ENCODE results near the gene CTSZ.
"Not testable (repeated sequence)": the region's sequence is repeated elsewhere in the genome, so short reads cannot be mapped to it uniquely, and the experiment has no call there.

Gene CTSZ

DNA sequence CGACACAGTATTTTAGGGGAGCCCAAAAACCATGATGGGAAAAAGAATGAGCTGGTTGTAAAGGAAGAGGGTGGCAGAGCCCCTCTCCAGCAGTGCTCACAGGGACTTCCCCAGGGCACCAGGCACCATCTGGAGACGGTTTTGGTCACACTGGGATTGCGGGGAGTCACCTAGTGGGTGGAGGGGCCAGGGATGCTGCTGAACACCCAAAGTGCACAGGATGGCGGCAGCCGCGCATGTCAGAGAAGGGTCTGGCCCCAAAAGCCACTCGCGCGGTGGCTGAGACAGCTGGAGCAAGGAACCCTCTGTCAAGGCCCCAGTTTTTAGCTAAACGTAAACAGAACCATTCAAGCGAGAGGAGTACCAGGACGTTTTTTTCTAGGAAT lies 10.8 kb downstream of the CTSZ start:
- no peak for DNase-seq (ENCODE audit: low read depth)

DNA sequence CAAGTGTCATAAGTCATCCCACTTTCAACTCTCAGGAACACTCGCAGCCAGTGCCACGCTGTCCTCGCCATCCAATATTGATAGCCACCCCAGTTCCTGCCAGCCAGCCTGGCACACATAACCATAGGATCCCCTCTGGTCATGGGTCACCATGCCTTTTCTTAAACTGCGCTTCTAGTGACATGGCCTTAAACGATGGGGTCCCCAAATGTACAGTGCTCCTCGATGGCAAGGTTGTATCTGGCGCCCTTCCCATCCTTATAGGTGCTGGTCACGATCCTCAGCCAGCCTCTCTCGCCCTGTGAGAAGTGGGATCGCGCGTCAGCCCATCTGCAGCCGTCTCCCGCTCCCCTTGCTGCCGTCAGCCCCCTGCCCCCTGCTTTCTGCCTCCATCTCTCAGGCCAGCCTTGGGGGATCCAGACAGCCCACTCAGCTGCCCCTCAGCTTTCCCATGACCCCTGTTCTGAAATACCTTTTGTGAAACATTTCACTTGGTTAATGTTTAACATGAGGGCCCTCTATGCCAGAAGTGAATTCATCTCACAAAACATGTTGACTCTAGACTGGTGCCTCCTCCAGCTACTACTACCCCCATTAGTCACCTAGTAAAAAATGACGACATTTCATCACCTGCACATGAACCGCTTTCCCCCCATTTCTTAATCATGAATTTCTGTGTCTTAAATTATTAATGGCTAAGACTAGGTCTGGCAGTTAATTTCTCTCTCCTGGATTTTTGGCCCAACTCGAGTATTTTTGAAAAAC lies 11.4 kb downstream of the CTSZ start:
- DNase-seq (ENCODE audit: low read depth): no peak

- no peak for DNase-seq (ENCODE audit: low read depth)
Observed at GRCh38 chr20:58994390-58995159, 12.5 kb downstream of the CTSZ start.

GRCh38 chr20:58993332-58994248 lies 13.5 kb downstream of the CTSZ start:
- DNase-seq (ENCODE audit: low read depth): no peak

GRCh38 chr20:58992911-58993310 lies 14.1 kb downstream of the CTSZ start:
- DNase-seq (ENCODE audit: low read depth): no peak

GRCh38 chr20:58991715-58992114 lies 15.3 kb downstream of the CTSZ start:
- DNase-seq (ENCODE audit: low read depth): no peak

GRCh38 chr20:58990651-58991445 lies 16.2 kb downstream of the CTSZ start:
- no peak for DNase-seq (ENCODE audit: low read depth)

GRCh38 chr20:58989196-58989595 lies 17.9 kb downstream of the CTSZ start:
- no peak for DNase-seq (ENCODE audit: low read depth)

DNA sequence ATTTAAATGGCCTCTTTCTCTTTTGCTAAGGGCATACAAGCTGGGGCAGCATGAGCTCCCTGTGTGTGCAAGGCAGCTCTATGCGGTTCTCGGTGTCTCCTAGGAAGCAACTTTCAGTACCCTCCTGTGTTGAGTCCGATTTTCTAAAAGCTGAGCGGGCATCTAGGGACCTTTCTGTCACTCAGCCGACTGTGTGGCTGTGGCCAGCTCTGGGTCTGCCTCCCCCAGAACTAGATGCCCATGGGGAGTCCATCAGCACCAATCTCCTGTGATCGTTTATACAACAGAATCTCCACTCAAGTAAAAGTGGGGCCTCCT lies 18.5 kb downstream of the CTSZ start:
- DNase-seq (ENCODE audit: low read depth): no peak

- no peak for DNase-seq (ENCODE audit: low read depth)
Observed at GRCh38 chr20:58987790-58988564, 19.1 kb downstream of the CTSZ start.

- no peak for DNase-seq (ENCODE audit: low read depth)
Observed at GRCh38 chr20:58986968-58987517, 20.0 kb downstream of the CTSZ start.

GRCh38 chr20:58986286-58986967 lies 20.6 kb downstream of the CTSZ start:
- DNase-seq (ENCODE audit: low read depth): no peak

DNA sequence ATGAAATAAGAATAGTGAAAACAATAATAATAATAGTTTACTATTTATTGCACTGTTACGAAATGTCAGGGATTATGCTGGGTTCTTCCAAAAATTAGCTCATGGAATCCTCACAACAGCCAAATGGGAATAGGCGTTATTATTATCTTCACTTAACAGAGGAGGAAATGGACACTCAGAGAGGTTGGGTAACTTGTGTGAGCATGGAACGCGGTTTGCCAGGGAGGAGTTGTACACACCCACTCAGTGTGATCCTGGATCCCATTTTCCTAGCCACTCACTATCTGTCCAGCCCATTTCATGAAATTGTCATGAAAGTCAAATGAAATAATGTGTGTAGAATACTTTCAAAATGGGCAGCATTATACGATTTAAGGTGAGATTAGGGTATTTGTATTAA lies 21.4 kb downstream of the CTSZ start:
- no peak for DNase-seq (ENCODE audit: low read depth)

GRCh38 chr20:58984691-58985090 lies 22.4 kb downstream of the CTSZ start:
- no peak for DNase-seq (ENCODE audit: low read depth)

DNA sequence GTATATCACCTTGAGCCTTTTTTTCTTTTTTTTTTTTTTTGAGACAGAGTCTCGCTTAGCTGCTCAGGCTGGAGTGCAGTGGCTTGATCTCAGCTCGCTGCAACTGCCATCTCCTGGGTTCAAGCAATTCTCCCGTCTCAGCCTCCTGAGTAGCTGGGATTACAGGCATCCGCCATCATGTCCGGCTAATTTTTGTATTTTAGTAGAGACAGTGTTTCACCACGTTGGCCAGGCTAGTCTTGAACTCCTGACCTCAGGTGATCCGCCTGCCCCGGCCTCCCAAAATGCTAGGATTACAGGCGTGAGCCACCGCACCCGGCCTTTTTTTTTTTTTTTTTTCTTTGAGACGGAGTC lies 24.0 kb downstream of the CTSZ start:
- DNase-seq (ENCODE audit: low read depth): not testable (repeated sequence)

- no peak for DNase-seq (ENCODE audit: low read depth)
Observed at GRCh38 chr20:58982406-58983114, 24.5 kb downstream of the CTSZ start.

DNA sequence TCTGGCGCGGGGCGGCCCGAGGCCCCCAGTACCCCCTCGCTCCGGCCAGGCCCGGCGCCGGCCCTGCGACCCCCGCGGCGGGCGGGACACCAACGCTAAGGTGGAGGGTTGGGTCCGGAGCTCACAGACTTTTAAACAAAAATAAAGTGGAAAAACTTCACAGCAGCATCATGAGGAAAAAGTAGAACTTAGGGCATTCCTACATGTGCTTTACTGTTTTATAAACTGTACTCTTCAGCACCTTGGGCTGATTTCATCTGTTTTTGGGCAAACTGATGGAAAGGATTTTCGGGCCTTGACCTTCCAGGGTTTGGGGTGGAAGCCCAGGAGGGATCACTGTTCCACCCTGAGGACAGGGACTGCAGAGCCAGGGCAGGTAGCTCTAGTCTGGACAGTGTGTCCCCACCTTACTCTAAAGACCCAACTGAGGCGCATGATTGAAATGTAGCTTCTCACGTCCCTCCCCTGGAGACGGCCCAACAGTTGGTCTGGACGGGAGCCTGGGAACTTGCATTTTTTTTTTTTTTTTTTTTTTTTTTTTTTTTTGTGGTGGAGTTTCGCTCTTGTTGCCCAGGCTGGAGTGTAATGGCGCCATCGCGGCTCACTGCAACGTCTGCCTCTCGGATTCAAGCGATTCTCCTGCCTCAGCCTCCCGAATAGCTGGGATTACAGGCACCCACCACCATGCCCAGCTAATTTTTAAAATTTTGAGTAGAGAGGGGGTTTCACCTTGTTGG lies 25.3 kb downstream of the CTSZ start:
- peak; percentile 26 for DNase-seq (ENCODE audit: low read depth)

DNA sequence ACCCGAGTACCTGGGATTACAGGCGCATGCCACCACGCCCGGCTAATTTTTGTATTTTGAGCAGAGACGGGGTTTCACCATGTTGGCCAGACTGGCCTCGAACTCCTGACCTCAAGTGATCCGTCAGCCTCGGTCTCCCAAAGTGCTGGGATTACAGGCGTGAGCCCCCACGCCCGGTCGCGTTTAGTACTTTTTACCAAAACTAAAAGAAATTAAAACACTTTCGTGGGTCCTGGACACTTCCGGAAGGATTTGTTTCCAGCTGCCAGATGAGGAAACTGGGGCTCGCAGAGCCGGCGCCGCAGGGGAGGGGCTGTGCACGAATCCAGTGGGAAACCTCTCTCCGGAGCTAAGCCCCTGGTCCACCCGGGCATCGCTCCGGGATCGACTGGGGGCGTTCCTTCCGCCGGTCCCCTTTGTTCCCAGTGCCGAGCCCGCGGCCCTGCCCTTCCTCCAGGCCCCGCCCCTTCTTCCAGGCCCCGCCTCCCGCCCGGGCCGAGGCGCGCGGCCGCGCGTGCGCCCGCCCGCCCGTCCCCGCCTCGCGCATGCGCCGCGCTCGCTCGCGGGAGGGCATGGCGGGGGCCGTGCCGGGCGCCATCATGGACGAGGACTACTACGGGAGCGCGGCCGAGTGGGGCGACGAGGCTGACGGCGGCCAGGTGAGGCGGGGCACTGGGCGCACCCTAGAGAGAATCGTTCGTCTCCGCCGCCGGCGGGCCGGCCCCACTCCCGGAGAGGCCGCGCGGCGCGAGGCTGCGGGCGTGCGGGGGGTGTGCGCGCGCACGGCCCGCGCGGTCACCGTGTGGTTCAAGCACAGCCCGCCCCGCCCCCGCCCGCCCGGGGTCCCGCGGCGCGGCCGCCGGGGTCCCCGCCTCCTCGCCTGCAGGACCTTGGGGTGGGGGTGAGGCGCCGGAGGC lies 26.1 kb downstream of the CTSZ start, which contains the start of gene NELFCD:
Gene NELFCD, plus strand, starts transcription at position 546 of the 917 bp plus-strand sequence. Its CDS starts 54 bp downstream, at position 600.
- peak; percentile 85 for DNase-seq (ENCODE audit: low read depth)
